HepG2 (cell line): ENCODE results near the gene ADIPOR2.

Source experiments
- ARNT2 ChIP-seq: sonication (generic); formaldehyde crosslinking; IDR thresholded peaks from 2 replicates; pipeline ENCODE4 v1.8.0; 2022; ENCODE audit warnings: mild to moderate bottlenecking, low read depth, missing genetic modification reagents, moderate library complexity
- CHD4 ChIP-seq: fragments of 200-600 bp; sonication (generic); IDR thresholded peaks from 2 replicates; pipeline ENCODE4 v1.7.0; 2017; ENCODE audit warnings: mild to moderate bottlenecking, low read length, borderline replicate concordance
- CTCF ChIP-seq: sonication (generic); formaldehyde crosslinking; IDR thresholded peaks from 2 replicates; pipeline ENCODE4 v1.5.0; 2020; ENCODE audit warnings: mild to moderate bottlenecking, missing genetic modification reagents, moderate library complexity
- PHB2 ChIP-seq: fragments of 450-650 bp; IDR thresholded peaks from 2 replicates; pipeline ENCODE4 v1.6.1; 2018; ENCODE audit not compliant: partially characterized antibody
- RXRA ChIP-seq: sonication (generic); formaldehyde crosslinking; IDR thresholded peaks from 2 replicates; pipeline ENCODE4 v1.5.1; 2020; ENCODE audit warnings: missing genetic modification reagents
- SIN3A ChIP-seq: IDR thresholded peaks from 2 replicates; pipeline ENCODE4 v1.6.1; 2011; ENCODE audit warnings: low read depth, mild to moderate bottlenecking, control low read depth, low read length, borderline replicate concordance
- TAF1 ChIP-seq: sonication (generic); formaldehyde crosslinking; IDR thresholded peaks from 2 replicates; pipeline ENCODE4 v1.4.0; 2020; ENCODE audit warnings: missing genetic modification reagents
- ZFP82 ChIP-seq: sonication (generic); formaldehyde crosslinking; IDR thresholded peaks from 2 replicates; pipeline ENCODE4 v1.5.1; 2020; ENCODE audit warnings: mild to moderate bottlenecking, missing genetic modification reagents, borderline replicate concordance
- ZNF317 ChIP-seq: sonication (generic); formaldehyde crosslinking; IDR thresholded peaks from 2 replicates; pipeline ENCODE4 v1.5.0; 2020; ENCODE audit warnings: mild to moderate bottlenecking, missing genetic modification reagents
- ZNF776 ChIP-seq: sonication (generic); formaldehyde crosslinking; IDR thresholded peaks from 2 replicates; pipeline ENCODE4 v1.4.0; 2020; ENCODE audit warnings: mild to moderate bottlenecking, missing genetic modification reagents

GRCh38 chr12:1692226-1692625 lies 1.4 kb downstream of the ADIPOR2 start:
- TF ChIP-seq RXRA (CRISPR knock-in tag) (no peak), PHB2 (no peak), ZFP82 (CRISPR knock-in tag) (no peak), ZNF317 (CRISPR knock-in tag) (no peak), TAF1 (CRISPR knock-in tag) (no peak), CTCF (no peak), CHD4 (no peak), ARNT2 (CRISPR knock-in tag) (no peak), ZNF776 (CRISPR knock-in tag) (no peak), SIN3A (no peak)
